GM23338 (cell line): ENCODE data around the gene SLC7A5. TPM values are rescaled to one million over a fixed set of nuclear protein-coding genes. Genes with fewer than 3 reads are reported as not detected.

Experiments
- ATAC-seq: fragments of 200-7000 bp; cut with Tn5 transposase; 3 replicates; pipeline ENCODE4 v1.9.1; 2020
- DNase-seq: peaks from one replicate; pipeline ENCODE4 v3.0.0-alpha.2; 2015; ENCODE audit warnings: low spot score
- H2AFZ ChIP-seq: fragments of 200-600 bp; sonication (generic); 2 replicates; pipeline ENCODE4 v1.8.0; 2016; ENCODE audit warnings: antibody characterized with exemption, mild to moderate bottlenecking, moderate library complexity
- H3F3A ChIP-seq: fragments of 200-600 bp; sonication (generic); replicated peaks from 2 replicates; pipeline ENCODE4 v1.8.0; 2017; ENCODE audit warnings: antibody characterized with exemption, mixed run types, low read depth
- H3K27ac ChIP-seq: fragments of 200-600 bp; sonication (generic); 2 replicates; pipeline ENCODE4 v1.6.1; 2016; ENCODE audit warnings: low read depth
- H3K27me3 ChIP-seq: fragments of 200-600 bp; sonication (generic); 2 replicates; pipeline ENCODE4 v1.8.0; 2016; ENCODE audit warnings: mild to moderate bottlenecking, mixed run types, moderate library complexity; ENCODE audit not compliant: insufficient read depth
- H3K36me3 ChIP-seq: fragments of 200-600 bp; sonication (generic); 2 replicates; pipeline ENCODE4 v1.8.0; 2016; ENCODE audit warnings: mild to moderate bottlenecking; ENCODE audit not compliant: insufficient read depth
- H3K4me1 ChIP-seq: fragments of 200-600 bp; sonication (generic); 2 replicates; pipeline ENCODE4 v1.8.0; 2016; ENCODE audit warnings: mild to moderate bottlenecking, moderate library complexity; ENCODE audit not compliant: insufficient read depth
- H3K4me2 ChIP-seq: fragments of 200-600 bp; sonication (generic); 2 replicates; pipeline ENCODE4 v1.7.1; 2017; ENCODE audit warnings: mixed run types
- H3K4me3 ChIP-seq: fragments of 200-600 bp; sonication (generic); 2 replicates; pipeline ENCODE4 v1.6.1; 2016; ENCODE audit warnings: mixed run types
- H3K79me2 ChIP-seq: fragments of 200-600 bp; sonication (generic); replicated peaks from 2 replicates; pipeline ENCODE4 v1.8.0; 2017; ENCODE audit warnings: mild to moderate bottlenecking; ENCODE audit not compliant: insufficient read depth
- H3K9me2 ChIP-seq: fragments of 200-600 bp; sonication (generic); 2 replicates; pipeline ENCODE4 v1.8.0; 2017; ENCODE audit not compliant: insufficient read depth
- H4K20me1 ChIP-seq: fragments of 200-600 bp; sonication (generic); replicated peaks from 2 replicates; pipeline ENCODE4 v1.8.0; 2017; ENCODE audit warnings: mild to moderate bottlenecking; ENCODE audit not compliant: insufficient read depth
- H3K27ac Mint-ChIP-seq: 2 replicates; pipeline ENCODE4 v1.8.0; 2020; ENCODE audit warnings: inconsistent platforms, mild to moderate bottlenecking, moderate library complexity, mixed read lengths
- H3K27me3 Mint-ChIP-seq: 3 replicates; pipeline ENCODE4 v1.8.0; 2022; ENCODE audit warnings: low read depth, mild to moderate bottlenecking, moderate library complexity, mixed read lengths, inconsistent platforms; ENCODE audit not compliant: insufficient read depth, poor library complexity
- H3K36me3 Mint-ChIP-seq: 3 replicates; pipeline ENCODE4 v1.8.0; 2021; ENCODE audit warnings: low read depth, mild to moderate bottlenecking, inconsistent platforms, moderate library complexity, mixed read lengths
- H3K4me1 Mint-ChIP-seq: 3 replicates; pipeline ENCODE4 v1.8.0; 2020; ENCODE audit warnings: mild to moderate bottlenecking, inconsistent platforms, mixed read lengths
- H3K4me3 Mint-ChIP-seq: 3 replicates; pipeline ENCODE4 v1.8.0; 2021; ENCODE audit warnings: moderate library complexity, mild to moderate bottlenecking, inconsistent platforms, mixed read lengths
- H3K9me3 Mint-ChIP-seq: 3 replicates; pipeline ENCODE4 v1.8.0; 2020; ENCODE audit warnings: moderate library complexity, mild to moderate bottlenecking, inconsistent platforms, mixed read lengths
- EZH2 ChIP-seq: fragments of 200-600 bp; sonication (generic); IDR thresholded peaks from one replicate; pipeline ENCODE4 v1.8.0; 2017; ENCODE audit warnings: antibody characterized with exemption, mild to moderate bottlenecking, low read depth; ENCODE audit not compliant: unreplicated experiment
- EZH2phosphoT487 ChIP-seq: fragments of 200-600 bp; sonication (generic); IDR thresholded peaks from one replicate; pipeline ENCODE4 v1.8.1; 2018; ENCODE audit warnings: antibody characterized with exemption; ENCODE audit not compliant: unreplicated experiment
- JUNB ChIP-seq: IDR thresholded peaks from one replicate; pipeline ENCODE4 v1.6.1; 2016; ENCODE audit warnings: antibody characterized with exemption; ENCODE audit not compliant: unreplicated experiment
- POLR2AphosphoS5 ChIP-seq: IDR thresholded peaks from 2 replicates; pipeline ENCODE4 v1.6.1; 2016; ENCODE audit warnings: antibody characterized with exemption, low read depth
- REST ChIP-seq: IDR thresholded peaks from one replicate; pipeline ENCODE4 v1.6.1; 2018; ENCODE audit warnings: antibody characterized with exemption; ENCODE audit not compliant: unreplicated experiment
- STAT1 ChIP-seq: IDR thresholded peaks from one replicate; pipeline ENCODE4 v1.6.1; 2016; ENCODE audit warnings: antibody characterized with exemption; ENCODE audit not compliant: unreplicated experiment
- ZNF114 ChIP-seq: fragments of 250-450 bp; sonication (Bioruptor Pico); IDR thresholded peaks from 2 replicates; pipeline ENCODE4 v1.5.0; 2020; ENCODE audit warnings: mild to moderate bottlenecking, moderate library complexity
- polyA plus RNA-seq: library from polyadenylated mRNA; unstranded; fragments of >200 nt; fragmentation: Nextera tagmentation; extraction: Ambion mirVana; gene quantifications from 2 replicates; pipeline ENCODE4 v1.2.1, GENCODE V29; 2016
- total RNA-seq: library from RNA; depleted of rRNA; stranded (reverse); fragments of >200 nt; shearing (Covaris generic); gene quantifications from 2 replicates; pipeline ENCODE4 v1.2.3, GENCODE V29; 2014
- TF ChIP-seq, protein P1 (sequence below), 2 experiments: fragments of 200-600 bp in 1 of 2; sonication (generic) in 1 of 2; conservative IDR thresholded peaks; 2 replicates each; pipeline versions ENCODE4 v1.5.1 to v1.6.1; 2016 to 2017; ENCODE audit warnings: antibody characterized with exemption in 2 of 2, low read depth in 2 of 2, mild to moderate bottlenecking in 2 of 2, moderate library complexity in 1 of 2

The SLC7A5 gene
- total and polyA plus RNA-seq, 2 experiments from 2014 or later = 107 to 386 TPM

DNA sequence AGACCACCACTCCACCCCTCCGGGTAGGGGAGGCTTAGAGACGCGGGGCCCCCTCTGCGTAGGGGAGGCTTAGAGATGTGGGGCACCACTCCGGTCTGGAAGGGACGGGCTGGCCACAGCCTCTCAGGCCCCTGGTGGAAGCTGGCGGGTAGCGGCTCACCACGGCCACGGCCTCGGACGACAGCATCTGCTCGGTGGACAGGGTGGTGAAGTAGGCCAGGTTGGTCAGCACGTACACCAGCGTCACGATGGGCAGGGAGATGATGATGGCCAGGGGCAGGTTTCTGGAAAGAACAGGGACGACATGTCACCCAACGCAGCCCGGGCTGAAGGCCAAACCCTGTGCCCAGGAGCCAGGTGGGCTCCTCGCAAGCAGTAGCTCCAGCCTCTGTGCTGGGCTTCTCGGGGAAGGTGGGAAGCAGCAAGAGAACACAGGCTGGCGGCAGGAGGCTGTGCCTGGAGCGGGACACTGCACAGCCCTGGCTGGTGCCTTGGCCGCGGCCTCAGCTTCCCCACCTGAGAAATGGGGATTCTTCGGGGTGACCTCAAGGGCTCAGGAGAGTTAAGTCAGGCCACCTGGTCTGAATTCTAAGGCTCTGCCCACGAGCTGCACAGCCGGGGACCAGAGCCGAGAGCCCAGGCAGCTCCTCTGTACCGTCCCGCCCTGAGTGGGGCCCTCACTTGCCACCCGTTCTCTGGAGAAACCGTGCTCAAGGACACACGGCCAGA lies 29.6 kb downstream of the SLC7A5 start (continued):
- TF ChIP-seq, protein P1, sequence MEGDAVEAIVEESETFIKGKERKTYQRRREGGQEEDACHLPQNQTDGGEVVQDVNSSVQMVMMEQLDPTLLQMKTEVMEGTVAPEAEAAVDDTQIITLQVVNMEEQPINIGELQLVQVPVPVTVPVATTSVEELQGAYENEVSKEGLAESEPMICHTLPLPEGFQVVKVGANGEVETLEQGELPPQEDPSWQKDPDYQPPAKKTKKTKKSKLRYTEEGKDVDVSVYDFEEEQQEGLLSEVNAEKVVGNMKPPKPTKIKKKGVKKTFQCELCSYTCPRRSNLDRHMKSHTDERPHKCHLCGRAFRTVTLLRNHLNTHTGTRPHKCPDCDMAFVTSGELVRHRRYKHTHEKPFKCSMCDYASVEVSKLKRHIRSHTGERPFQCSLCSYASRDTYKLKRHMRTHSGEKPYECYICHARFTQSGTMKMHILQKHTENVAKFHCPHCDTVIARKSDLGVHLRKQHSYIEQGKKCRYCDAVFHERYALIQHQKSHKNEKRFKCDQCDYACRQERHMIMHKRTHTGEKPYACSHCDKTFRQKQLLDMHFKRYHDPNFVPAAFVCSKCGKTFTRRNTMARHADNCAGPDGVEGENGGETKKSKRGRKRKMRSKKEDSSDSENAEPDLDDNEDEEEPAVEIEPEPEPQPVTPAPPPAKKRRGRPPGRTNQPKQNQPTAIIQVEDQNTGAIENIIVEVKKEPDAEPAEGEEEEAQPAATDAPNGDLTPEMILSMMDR (conservative IDR thresholded peaks at IDR 0.05; ENCODE audit: low read depth in 2 of 2) = no peak

DNA sequence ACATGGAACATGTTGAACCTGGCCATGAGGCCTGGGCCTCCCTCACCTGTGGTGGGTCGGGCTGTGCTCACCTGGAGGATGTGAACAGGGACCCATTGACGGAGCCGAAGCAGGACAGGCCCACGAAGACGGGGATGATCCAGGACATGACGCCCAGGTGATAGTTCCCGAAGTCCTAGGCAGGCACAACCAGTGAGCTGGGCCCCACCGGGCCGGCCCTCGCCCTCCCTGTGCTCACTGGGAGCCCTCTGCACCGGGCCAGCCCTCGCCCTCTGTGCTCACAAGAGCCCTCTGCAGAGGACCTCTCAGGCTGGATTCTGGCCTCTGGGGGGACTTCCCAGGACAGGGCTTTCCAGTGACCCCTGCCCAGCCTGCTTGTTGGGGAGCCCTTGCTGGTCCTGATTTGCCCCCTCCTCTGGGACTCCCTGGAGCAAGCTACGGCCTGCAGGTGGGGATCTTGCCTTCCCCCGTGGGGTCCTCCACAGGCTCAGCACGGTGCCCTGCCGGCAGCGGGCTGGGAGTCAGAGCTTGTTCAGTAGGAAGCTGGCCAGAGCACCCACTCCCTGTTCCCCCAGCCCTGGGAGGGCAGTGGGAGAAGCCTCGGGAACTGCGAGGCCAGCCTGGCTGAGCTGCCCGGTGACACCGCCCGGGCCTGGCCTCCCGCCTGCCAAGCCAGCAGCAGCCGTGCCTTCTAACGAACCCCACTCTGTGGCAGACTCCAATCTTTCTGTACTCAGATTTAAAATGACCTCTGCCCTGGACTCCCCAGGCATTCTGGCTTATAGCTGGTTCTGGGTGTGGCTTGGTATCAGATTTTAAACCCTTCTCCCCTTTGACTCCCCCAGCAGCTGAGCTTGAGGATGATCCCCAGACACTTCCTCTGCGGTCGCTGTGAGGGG lies 30.4 kb downstream of the SLC7A5 start:
- no peak overlapping the region for H3K4me3 ChIP-seq
- peaks cover 73% of the 10 kb centered on the region for H3K36me3 Mint-ChIP-seq
- DNase-seq = no peak
- peaks cover 13% of the 10 kb centered on the region for H4K20me1 ChIP-seq
- H3K4me1 Mint-ChIP-seq = peaks cover 12% of the 10 kb centered on the region
- H3K27ac Mint-ChIP-seq = 0 out of 2 replicates have a peak overlapping the region, but pooled peaks have one; percentile 23
- no peaks in the 10 kb centered on the region; the same call in 1 of the 2 replicates for H3K4me1 ChIP-seq
- no peaks in the 10 kb centered on the region for H3K9me2 ChIP-seq
- peaks cover 33% of the 10 kb centered on the region for H3K36me3 ChIP-seq
- no peak overlapping the region for H3K4me2 ChIP-seq
- peaks cover 6% of the 10 kb centered on the region for H3K27me3 Mint-ChIP-seq
- H3K27me3 ChIP-seq = no peaks in the 10 kb centered on the region
- peaks cover 6% of the 10 kb centered on the region; the same call in 1 of the 2 replicates for H3F3A ChIP-seq
- H3K79me2 ChIP-seq = peaks cover 29% of the 10 kb centered on the region
- H3K27ac ChIP-seq = 0 out of 2 replicates have a peak overlapping the region, but pooled peaks have one; percentile 72
- no peaks in the 10 kb centered on the region for H3K9me3 Mint-ChIP-seq
- H3K4me3 Mint-ChIP-seq = no peak overlapping the region
- TF ChIP-seq EZH2 (no peak), ZNF114 (CRISPR knock-in tag) (no peak), JUNB (no peak), STAT1 (no peak), EZH2phosphoT487 (no peak), POLR2AphosphoS5 (no peak)
- ATAC-seq = no peak
- no peak overlapping the region for H2AFZ ChIP-seq

DNA sequence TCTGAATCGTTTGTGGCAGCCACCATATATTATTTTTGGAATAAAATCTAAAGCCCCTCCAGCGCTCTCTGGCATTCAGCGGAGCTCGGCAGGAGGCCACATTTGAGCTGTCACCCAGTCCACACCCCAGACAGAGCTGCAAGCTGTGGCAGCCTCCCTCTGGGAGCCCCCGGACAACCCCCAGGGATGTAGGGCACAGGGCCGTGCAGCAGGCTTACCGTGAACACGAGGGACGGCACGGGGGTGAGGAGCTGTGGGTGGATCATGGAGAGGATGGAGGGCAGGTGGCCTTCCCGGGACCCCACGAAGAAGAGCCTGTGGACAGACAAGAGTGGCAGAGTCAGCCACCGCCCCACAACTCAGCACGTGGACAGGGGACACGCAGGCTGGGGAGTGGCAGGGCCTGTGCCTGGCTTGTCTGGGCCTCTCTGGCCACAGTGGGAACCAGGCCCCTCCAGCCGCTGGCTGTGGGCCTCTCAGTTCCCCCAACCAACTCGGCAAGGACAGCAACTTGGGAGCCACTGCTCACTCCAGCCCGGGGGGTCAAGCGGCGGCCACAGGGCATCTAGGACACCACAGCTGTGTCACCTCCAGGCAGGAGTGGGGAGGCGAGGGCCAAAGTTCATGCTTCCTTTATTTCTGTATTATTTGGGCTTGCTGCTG lies 31.5 kb downstream of the SLC7A5 start:
- H3K4me1 ChIP-seq = no peaks in the 10 kb centered on the region; the same call in 1 of the 2 replicates
- H3K36me3 Mint-ChIP-seq = peaks cover 76% of the 10 kb centered on the region
- peaks cover 5% of the 10 kb centered on the region for H3K27me3 Mint-ChIP-seq
- DNase-seq = no peak
- H3K4me1 Mint-ChIP-seq = peaks cover 4% of the 10 kb centered on the region
- H3K9me3 Mint-ChIP-seq = no peaks in the 10 kb centered on the region
- H3K36me3 ChIP-seq = peaks cover 41% of the 10 kb centered on the region
- H3K4me3 ChIP-seq = no peak overlapping the region
- no peak overlapping the region for H3K4me3 Mint-ChIP-seq
- H3K4me2 ChIP-seq = no peak overlapping the region
- H3K27me3 ChIP-seq = no peaks in the 10 kb centered on the region
- no peak overlapping the region for H2AFZ ChIP-seq
- 0 out of 2 replicates have a peak overlapping the region, but pooled peaks have one; percentile 32 for H3K27ac ChIP-seq
- ATAC-seq = no peak
- peaks cover 18% of the 10 kb centered on the region for H3K79me2 ChIP-seq
- H3K27ac Mint-ChIP-seq = no peak overlapping the region
- no peaks in the 10 kb centered on the region for H3K9me2 ChIP-seq
- peaks cover 13% of the 10 kb centered on the region for H4K20me1 ChIP-seq
- peaks cover 6% of the 10 kb centered on the region; the same call in 1 of the 2 replicates for H3F3A ChIP-seq
- TF ChIP-seq STAT1 (no peak), EZH2phosphoT487 (no peak), POLR2AphosphoS5 (no peak), REST (no peak)
